Fibroblast of lung (primary cell): Measurements from ENCODE around the gene LBR. TPM values are rescaled to one million over a fixed set of nuclear protein-coding genes. Genes with fewer than 3 reads are reported as not detected.
"Not testable (repeated sequence)": the region's sequence is repeated elsewhere in the genome, so short reads cannot be mapped to it uniquely, and the experiment has no call there.

ENCODE experiments used
- DNase-seq, 2 donors: peaks; one replicate each; pipeline versions ENCODE4 v3.0.0 to v3.0.0-alpha.2; 2010; ENCODE audit warnings: low read depth in 2 of 2
- H2AFZ ChIP-seq: 2 replicates; pipeline ENCODE4 v1.5.1; 2012; ENCODE audit warnings: low read length, control low read depth, inconsistent platforms
- H3K27ac ChIP-seq: 2 replicates; pipeline ENCODE4 v1.5.1; 2011; ENCODE audit warnings: low read length, control low read depth; ENCODE audit not compliant: insufficient read depth
- H3K27me3 ChIP-seq: 2 replicates; pipeline ENCODE4 v1.5.1; 2011; ENCODE audit warnings: mild to moderate bottlenecking, low read length; ENCODE audit not compliant: control insufficient read depth, insufficient read depth
- H3K36me3 ChIP-seq: 2 replicates; pipeline ENCODE4 v1.5.1; 2011; ENCODE audit warnings: low read length; ENCODE audit not compliant: control insufficient read depth, insufficient read depth
- H3K4me1 ChIP-seq: 2 replicates; pipeline ENCODE4 v1.5.1; 2011; ENCODE audit warnings: low read length; ENCODE audit not compliant: control insufficient read depth, insufficient read depth; ENCODE audit errors: extremely low read depth
- H3K4me2 ChIP-seq: 2 replicates; pipeline ENCODE4 v1.5.1; 2011; ENCODE audit warnings: low read length, control low read depth; ENCODE audit not compliant: insufficient read depth; ENCODE audit errors: extremely low read depth
- H3K4me3 ChIP-seq, 4 experiments: fragments of 200-600 bp in 1 of 4; sonication (generic) in 1 of 4; replicated peaks in 1 of 4; 2 replicates each; pipeline ENCODE4 v1.5.1; 2011 to 2016; ENCODE audit warnings: low read length in 4 of 4, low read depth in 3 of 4, mild to moderate bottlenecking in 3 of 4, control low read depth in 2 of 4, inconsistent platforms in 1 of 4, mixed read lengths in 1 of 4; ENCODE audit not compliant: insufficient read depth in 1 of 4; ENCODE audit errors: control extremely low read depth in 1 of 4
- H3K79me2 ChIP-seq: 2 replicates; pipeline ENCODE4 v1.5.1; 2012; ENCODE audit warnings: mild to moderate bottlenecking, low read length, inconsistent platforms; ENCODE audit not compliant: control insufficient read depth, insufficient read depth
- H3K9ac ChIP-seq: 2 replicates; pipeline ENCODE4 v1.5.1; 2011; ENCODE audit warnings: mild to moderate bottlenecking, low read length, control low read depth; ENCODE audit not compliant: insufficient read depth
- H3K9me3 ChIP-seq: 2 replicates; pipeline ENCODE4 v1.5.1; 2012; ENCODE audit warnings: low read depth, low read length; ENCODE audit not compliant: control insufficient read depth, insufficient read depth
- H4K20me1 ChIP-seq: 2 replicates; pipeline ENCODE4 v1.5.1; 2011; ENCODE audit warnings: low read length; ENCODE audit not compliant: control insufficient read depth, insufficient read depth; ENCODE audit errors: extremely low read depth
- EZH2 ChIP-seq: IDR thresholded peaks from 2 replicates; pipeline ENCODE4 v1.5.1; 2012; ENCODE audit warnings: low read length, control low read depth, mild to moderate bottlenecking; ENCODE audit errors: missing control alignments
- polyA plus RNA-seq, 2 donors: library from polyadenylated mRNA; depleted of rRNA in 1 of 2; stranded (reverse) in 1 of 2; unstranded in 1 of 2; fragments of >200 nt; gene quantifications; 2 replicates each; pipeline ENCODE4 v1.2.1, GENCODE V29; 2011 to 2012; ENCODE audit warnings: missing spikeins in 1 of 2
- total RNA-seq: library from RNA; depleted of rRNA; stranded (reverse); fragments of >200 nt; gene quantifications from 2 replicates; pipeline ENCODE4 v1.2.1, GENCODE V29; 2014
- TF ChIP-seq, protein P1 (sequence below), 2 donors: IDR thresholded peaks in 1 of 2; conservative IDR thresholded peaks in 1 of 2; 1 replicate in 1 of 2; 2 replicates in 1 of 2; pipeline ENCODE4 v1.5.1; 2011 to 2012; ENCODE audit warnings: low read length in 2 of 2, control low read depth in 1 of 2, inconsistent platforms in 1 of 2, low read depth in 1 of 2, mild to moderate bottlenecking in 1 of 2

The LBR gene
- total and polyA plus RNA-seq, 2 donors (not counting 1 experiment from before 2014, with no cell fraction given), result 33.9 to 34.1 TPM

DNA sequence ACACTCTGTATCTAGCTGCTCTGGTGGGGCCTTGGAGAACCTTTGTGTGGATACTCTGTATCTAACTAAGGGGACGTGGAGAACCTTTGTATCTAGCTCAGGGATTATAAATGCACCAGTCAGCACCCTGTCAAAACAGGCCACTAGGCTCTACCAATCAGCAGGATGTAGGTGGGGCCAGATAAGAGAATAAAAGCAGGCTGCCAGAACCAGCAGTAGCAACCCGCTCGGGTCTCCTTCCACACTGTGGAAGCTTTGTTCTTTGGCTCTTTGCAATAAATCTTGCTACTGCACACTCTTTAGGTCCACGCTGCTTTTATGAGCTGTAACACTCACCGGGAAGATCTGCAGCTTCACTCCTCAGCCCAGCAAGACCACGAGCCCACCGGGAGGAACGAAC, 45.4 kb upstream of the LBR start:
- H3K27ac ChIP-seq, H3K9me3 ChIP-seq, H3K4me2 ChIP-seq, H2AFZ ChIP-seq, H3K4me3 ChIP-seq, H3K36me3 ChIP-seq, H4K20me1 ChIP-seq, H3K9ac ChIP-seq, H3K27me3 ChIP-seq, DNase-seq, H3K4me1 ChIP-seq, H3K79me2 ChIP-seq: not testable (repeated sequence)

DNA sequence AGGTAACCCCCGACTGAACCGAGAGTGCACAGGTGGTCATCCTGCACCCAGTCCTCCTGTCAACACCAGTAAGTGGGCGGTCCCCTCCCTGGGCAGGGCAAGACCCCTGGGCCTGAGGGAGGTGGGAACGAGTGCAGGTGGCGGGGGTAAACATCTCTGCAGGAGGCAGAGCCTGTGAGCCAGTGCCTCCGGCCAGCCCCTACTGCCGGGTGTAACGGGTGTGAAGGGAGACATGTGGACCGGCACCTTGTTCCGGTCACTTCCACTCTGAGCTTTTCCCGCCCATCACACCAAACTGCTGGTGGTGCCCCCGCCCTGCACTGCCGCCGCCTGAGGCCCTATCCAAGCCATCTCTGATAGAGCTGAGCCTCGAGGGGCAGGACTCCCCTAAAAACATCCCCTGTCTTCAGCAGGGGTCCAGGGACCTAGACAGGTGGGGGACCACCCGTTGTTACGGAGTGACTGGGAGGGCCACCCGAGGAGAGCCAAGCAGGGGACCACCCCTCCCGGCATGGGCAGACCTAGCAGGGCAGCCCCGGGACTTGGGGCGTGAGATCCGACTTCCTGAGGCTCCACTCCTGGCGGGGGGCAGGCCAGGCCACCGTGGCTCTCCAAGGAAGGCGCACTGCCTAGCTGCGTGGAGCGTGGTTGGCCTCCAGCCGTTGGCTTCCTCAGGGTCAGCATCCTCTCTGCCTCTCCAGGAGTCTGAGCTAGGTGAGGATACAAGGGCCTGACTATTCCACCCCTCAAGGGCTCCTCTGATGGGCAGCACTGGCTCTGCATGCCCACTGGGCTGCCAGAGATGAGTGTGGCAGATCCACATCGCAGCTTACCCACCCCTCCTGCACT, 43.8 kb upstream of the LBR start:
- Histone ChIP-seq H3K79me2 (no peaks in the 10 kb centered on the region), H4K20me1 (no peaks in the 10 kb centered on the region), H3K4me3 (no peak overlapping the region), H3K27me3 (no peaks in the 10 kb centered on the region), H3K9me3 (no peaks in the 10 kb centered on the region), H3K4me2 (no peak overlapping the region), H2AFZ (no peak overlapping the region), H3K27ac (no peak overlapping the region), H3K4me1 (peaks cover 7% of the 10 kb centered on the region), H3K36me3 (no peaks in the 10 kb centered on the region), H3K9ac (no peak overlapping the region)
- DNase-seq, result no peak
- TF ChIP-seq EZH2, result no peak
- TF ChIP-seq, protein P1, sequence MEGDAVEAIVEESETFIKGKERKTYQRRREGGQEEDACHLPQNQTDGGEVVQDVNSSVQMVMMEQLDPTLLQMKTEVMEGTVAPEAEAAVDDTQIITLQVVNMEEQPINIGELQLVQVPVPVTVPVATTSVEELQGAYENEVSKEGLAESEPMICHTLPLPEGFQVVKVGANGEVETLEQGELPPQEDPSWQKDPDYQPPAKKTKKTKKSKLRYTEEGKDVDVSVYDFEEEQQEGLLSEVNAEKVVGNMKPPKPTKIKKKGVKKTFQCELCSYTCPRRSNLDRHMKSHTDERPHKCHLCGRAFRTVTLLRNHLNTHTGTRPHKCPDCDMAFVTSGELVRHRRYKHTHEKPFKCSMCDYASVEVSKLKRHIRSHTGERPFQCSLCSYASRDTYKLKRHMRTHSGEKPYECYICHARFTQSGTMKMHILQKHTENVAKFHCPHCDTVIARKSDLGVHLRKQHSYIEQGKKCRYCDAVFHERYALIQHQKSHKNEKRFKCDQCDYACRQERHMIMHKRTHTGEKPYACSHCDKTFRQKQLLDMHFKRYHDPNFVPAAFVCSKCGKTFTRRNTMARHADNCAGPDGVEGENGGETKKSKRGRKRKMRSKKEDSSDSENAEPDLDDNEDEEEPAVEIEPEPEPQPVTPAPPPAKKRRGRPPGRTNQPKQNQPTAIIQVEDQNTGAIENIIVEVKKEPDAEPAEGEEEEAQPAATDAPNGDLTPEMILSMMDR (conservative IDR thresholded peaks at IDR 0.05 in 1 of 2, IDR thresholded peaks at IDR 0.05 in 1 of 2; ENCODE audit: low read depth in 1 of 2, low read length in 2 of 2), result no peak

DNA sequence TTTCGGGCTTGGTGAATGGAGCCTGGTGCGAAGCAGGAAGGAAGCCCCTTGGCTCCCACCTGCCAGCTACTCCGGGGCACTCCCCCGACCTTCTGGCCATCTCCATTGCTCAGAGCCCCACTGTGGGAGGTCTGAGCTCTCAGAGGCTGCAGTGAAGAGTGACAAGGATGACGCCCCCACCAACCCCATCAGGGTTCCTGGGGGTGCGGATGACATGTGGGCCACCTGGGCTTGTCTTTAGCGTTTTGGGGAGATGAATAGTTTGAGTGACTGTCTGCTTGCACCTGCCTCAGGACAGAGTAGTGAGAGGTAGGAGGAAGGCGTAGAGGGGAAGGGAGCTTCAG, 43.2 kb upstream of the LBR start:
- Histone ChIP-seq H3K9ac (no peak overlapping the region), H3K4me3 (no peak overlapping the region), H3K9me3 (no peaks in the 10 kb centered on the region), H3K79me2 (no peaks in the 10 kb centered on the region), H3K27ac (no peak overlapping the region), H4K20me1 (no peaks in the 10 kb centered on the region), H3K27me3 (no peaks in the 10 kb centered on the region), H2AFZ (no peak overlapping the region), H3K4me1 (peaks cover 7% of the 10 kb centered on the region), H3K4me2 (no peak overlapping the region), H3K36me3 (no peaks in the 10 kb centered on the region)
- no peak for TF ChIP-seq EZH2
- TF ChIP-seq, protein P1 (conservative IDR thresholded peaks at IDR 0.05 in 1 of 2, IDR thresholded peaks at IDR 0.05 in 1 of 2; ENCODE audit: low read depth in 1 of 2, low read length in 2 of 2), result no peak
- DNase-seq, result no peak
